NCI-H187 (cell line): ENCODE results near the gene PPP1R12C.
"Not testable (repeated sequence)": the region's sequence is repeated elsewhere in the genome, so short reads cannot be mapped to it uniquely, and the experiment has no call there.

Experiments
- DNase-seq, 2 experiments: peaks; one replicate each; lab custom pipeline; 2025; lab: John Stamatoyannopoulos, UW

Gene PPP1R12C

GRCh38 chr19:55112246-55112776 lies 5.1 kb downstream of the PPP1R12C start:
- DNase-seq: no peak

- DNase-seq: no peak
These were observed 6.1 kb downstream of the PPP1R12C start for GRCh38 chr19:55111238-55111831.

- no peak for DNase-seq
These were observed 7.7 kb downstream of the PPP1R12C start for GRCh38 chr19:55109527-55110291.

- DNase-seq: not testable (repeated sequence)
These were observed 10.2 kb downstream of the PPP1R12C start for GRCh38 chr19:55107252-55107651.

GRCh38 chr19:55106591-55106990 lies 10.8 kb downstream of the PPP1R12C start:
- DNase-seq: no peak

- no peak for DNase-seq
These were observed 12.2 kb downstream of the PPP1R12C start for GRCh38 chr19:55105237-55105636.

GRCh38 chr19:55103190-55103589 lies 14.2 kb downstream of the PPP1R12C start:
- no peak for DNase-seq

GRCh38 chr19:55101261-55101660 lies 16.2 kb downstream of the PPP1R12C start:
- DNase-seq: no peak

- DNase-seq: no peak
These were observed 17.6 kb downstream of the PPP1R12C start for GRCh38 chr19:55099557-55100506.

- no peak for DNase-seq
These were observed 18.5 kb downstream of the PPP1R12C start for GRCh38 chr19:55098716-55099556.

- no peak for DNase-seq
These were observed 19.3 kb downstream of the PPP1R12C start for GRCh38 chr19:55097864-55098715.

- no peak for DNase-seq
These were observed 21.3 kb downstream of the PPP1R12C start for GRCh38 chr19:55096061-55096701.

- no peak for DNase-seq
These were observed 22.0 kb downstream of the PPP1R12C start for GRCh38 chr19:55095260-55096060.

GRCh38 chr19:55094456-55095259 lies 22.8 kb downstream of the PPP1R12C start:
- no peak for DNase-seq

- no peak for DNase-seq
These were observed 24.8 kb downstream of the PPP1R12C start for GRCh38 chr19:55092423-55093318.

- DNase-seq: no peak
These were observed 25.5 kb downstream of the PPP1R12C start for GRCh38 chr19:55091955-55092354.
